ENCODE data around the gene TMEM270. TPM values are rescaled to one million over a fixed set of nuclear protein-coding genes. Genes with fewer than 3 reads are reported as not detected.

Gene TMEM270
- total RNA-seq, 2 experiments from 2014 or later: not detected

DNA sequence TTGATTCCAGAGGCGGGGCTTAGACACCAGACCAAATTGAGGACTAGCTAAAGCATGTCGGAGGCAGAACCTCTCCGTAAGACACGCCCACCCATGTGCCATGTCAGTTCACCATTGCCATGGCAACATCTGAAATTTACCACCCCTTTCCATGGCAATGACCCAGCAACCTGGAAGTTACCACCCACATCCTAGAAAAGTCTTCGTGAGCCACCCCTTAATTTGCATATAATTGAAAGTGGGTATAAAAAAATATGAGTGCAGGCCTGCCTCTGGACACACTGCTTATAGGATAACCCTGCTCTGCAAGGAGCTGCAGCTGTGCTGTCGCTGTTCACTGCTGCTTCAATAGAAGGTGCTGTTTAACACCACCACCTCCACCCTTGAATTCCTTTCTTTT lies 28.0 kb downstream of the TMEM270 start:
- no peak overlapping the region for H3K27ac ChIP-seq (ENCODE audit: low read depth in 1 of 2, low read length in 2 of 2)
- no peaks in the 10 kb centered on the region for H3K4me1 Mint-ChIP-seq (ENCODE audit: low read depth)
- CTCF ChIA-PET: no interaction called here
- H3K36me3 Mint-ChIP-seq (ENCODE audit: low read depth): no peaks in the 10 kb centered on the region
- ATAC-seq (ENCODE audit: poor library complexity) (no peak), DNase-seq (no peak)
- POLR2A ChIA-PET: no interaction called here
- TF ChIP-seq CTCF (IDR thresholded peaks at IDR 0.05): no peak
- no peak overlapping the region for H3K4me3 Mint-ChIP-seq
- no peaks in the 10 kb centered on the region for H3K4me1 ChIP-seq (ENCODE audit: insufficient read depth, low read length)
- H3K4me3 ChIP-seq (ENCODE audit: low read length): no peak overlapping the region
- H3K36me3 ChIP-seq (ENCODE audit: insufficient read depth, low read length): no peaks in the 10 kb centered on the region
- peaks cover 8 to 10% of the 10 kb centered on the region in 2 experiments for H3K27me3 ChIP-seq (ENCODE audit: control insufficient read depth in 1 of 2, insufficient read depth in 2 of 2, low read length in 2 of 2)
- no peak overlapping the region for H3K27ac Mint-ChIP-seq
- intact Hi-C loops (cut with DNase I, micrococcal nuclease): no loop called here
- peaks cover 0 to 12% of the 10 kb centered on the region in 2 experiments for H3K9me3 ChIP-seq (ENCODE audit: control insufficient read depth in 1 of 2, insufficient read depth in 1 of 2, low read length in 2 of 2)
- H3K27me3 Mint-ChIP-seq: peaks cover 20% of the 10 kb centered on the region
- H3K9me3 Mint-ChIP-seq: no peaks in the 10 kb centered on the region

DNA sequence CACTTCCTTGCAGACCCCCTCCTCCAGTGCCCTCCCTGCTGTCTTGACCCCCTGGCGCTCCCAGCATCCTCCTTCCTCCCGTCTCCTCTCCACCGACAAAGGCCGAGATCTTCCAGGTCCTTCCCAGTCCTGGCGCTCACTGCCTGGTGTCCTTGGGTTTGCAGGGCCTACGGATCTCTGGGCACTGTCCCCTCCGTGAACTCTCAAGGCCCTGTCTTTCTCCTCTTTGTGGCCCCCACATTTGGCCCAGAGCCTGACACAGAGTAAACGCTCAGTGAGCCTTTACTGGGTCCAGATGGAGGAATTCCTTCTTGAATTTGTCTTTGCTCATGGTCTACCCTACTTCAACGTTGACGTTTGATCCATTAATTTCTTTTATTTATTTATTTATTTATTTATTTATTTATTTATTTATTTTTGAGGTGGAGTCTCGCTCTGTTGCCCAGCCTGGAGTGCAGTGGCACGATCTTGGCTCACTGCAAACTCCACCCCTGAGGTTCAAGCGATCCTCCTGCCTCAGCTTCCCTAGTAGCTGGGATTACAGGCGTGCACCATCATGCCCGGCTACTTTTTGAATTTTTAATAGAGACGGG lies 29.7 kb downstream of the TMEM270 start:
- Mint-ChIP-seq H3K4me1 (ENCODE audit: low read depth) (no peaks in the 10 kb centered on the region), H3K9me3 (peaks cover 2% of the 10 kb centered on the region), H3K27ac (no peak overlapping the region), H3K4me3 (no peak overlapping the region), H3K36me3 (ENCODE audit: low read depth) (no peaks in the 10 kb centered on the region), H3K27me3 (peaks cover 22% of the 10 kb centered on the region)
- H3K4me3 ChIP-seq (ENCODE audit: low read length): no peak overlapping the region
- intact Hi-C loops (cut with DNase I, micrococcal nuclease): no loop called here
- ChIA-PET CTCF (no interaction called here), POLR2A (no interaction called here)
- H3K9me3 ChIP-seq (ENCODE audit: control insufficient read depth in 1 of 2, insufficient read depth in 1 of 2, low read length in 2 of 2): peaks cover 0 to 18% of the 10 kb centered on the region in 2 experiments
- no peak for TF ChIP-seq CTCF (IDR thresholded peaks at IDR 0.05)
- H3K36me3 ChIP-seq (ENCODE audit: insufficient read depth, low read length): no peaks in the 10 kb centered on the region
- H3K27me3 ChIP-seq (ENCODE audit: control insufficient read depth in 1 of 2, insufficient read depth in 2 of 2, low read length in 2 of 2): peaks cover 8 to 10% of the 10 kb centered on the region in 2 experiments
- ATAC-seq (ENCODE audit: poor library complexity): no peak
- no peak for DNase-seq
- H3K4me1 ChIP-seq (ENCODE audit: insufficient read depth, low read length): no peaks in the 10 kb centered on the region
- no peak overlapping the region for H3K27ac ChIP-seq (ENCODE audit: low read depth in 1 of 2, low read length in 2 of 2)

DNA sequence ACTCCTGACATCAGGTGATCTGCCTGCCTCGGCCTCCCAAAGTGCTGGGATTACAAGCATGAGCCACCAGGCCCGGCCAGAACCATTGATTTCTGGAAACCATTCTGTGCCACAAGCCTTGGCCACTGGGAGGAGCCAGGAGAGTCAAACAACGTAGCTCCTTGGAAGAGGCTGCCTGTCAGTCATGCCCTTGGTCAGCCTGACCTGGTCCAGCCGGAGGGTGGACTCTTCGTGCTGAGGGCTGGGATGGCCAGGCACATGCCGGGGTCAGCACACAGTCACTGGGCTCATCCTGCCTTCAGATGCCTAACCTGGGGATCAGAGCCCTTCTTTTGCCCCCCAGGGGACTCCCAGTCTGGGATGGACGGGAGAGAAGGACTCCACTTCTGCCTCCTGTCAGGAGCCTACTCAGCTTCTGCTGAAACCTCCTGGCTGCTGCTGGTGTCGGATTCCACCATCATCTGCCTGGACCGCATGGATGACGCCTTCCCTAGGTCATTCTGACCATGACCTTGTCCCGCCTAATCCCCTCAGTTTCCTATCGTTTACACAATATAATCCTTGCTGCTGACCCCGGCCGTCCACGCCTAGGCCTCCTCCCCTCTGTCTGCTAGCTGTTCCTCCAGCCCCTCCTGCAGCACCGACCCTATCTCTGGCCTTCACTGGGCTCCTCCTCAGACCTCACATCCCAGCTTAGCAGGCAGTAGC lies 30.4 kb downstream of the TMEM270 start:
- Histone ChIP-seq H3K27me3 (ENCODE audit: control insufficient read depth in 1 of 2, insufficient read depth in 2 of 2, low read length in 2 of 2) (peaks cover 8 to 10% of the 10 kb centered on the region in 2 experiments), H3K4me1 (ENCODE audit: insufficient read depth, low read length) (no peaks in the 10 kb centered on the region), H3K27ac (ENCODE audit: low read depth in 1 of 2, low read length in 2 of 2) (no peak overlapping the region), H3K9me3 (ENCODE audit: control insufficient read depth in 1 of 2, insufficient read depth in 1 of 2, low read length in 2 of 2) (peaks cover 0 to 18% of the 10 kb centered on the region in 2 experiments), H3K36me3 (ENCODE audit: insufficient read depth, low read length) (no peaks in the 10 kb centered on the region), H3K4me3 (ENCODE audit: low read length) (no peak overlapping the region)
- Mint-ChIP-seq H3K27ac (no peak overlapping the region), H3K36me3 (ENCODE audit: low read depth) (no peaks in the 10 kb centered on the region), H3K9me3 (peaks cover 6% of the 10 kb centered on the region), H3K4me3 (no peak overlapping the region), H3K27me3 (peaks cover 20% of the 10 kb centered on the region), H3K4me1 (ENCODE audit: low read depth) (no peaks in the 10 kb centered on the region)
- ATAC-seq (ENCODE audit: poor library complexity) (no peak), DNase-seq (no peak)
- ChIA-PET CTCF (no interaction called here), POLR2A (no interaction called here)
- TF ChIP-seq CTCF (IDR thresholded peaks at IDR 0.05): no peak
- intact Hi-C loops (cut with DNase I, micrococcal nuclease): no loop called here

Measured in CD4-positive, alpha-beta T cell (primary cell).